GM23338 (cell line): ENCODE measurements around the gene NMBR. TPM values are rescaled to one million over a fixed set of nuclear protein-coding genes. Genes with fewer than 3 reads are reported as not detected.

Experiments used
- ATAC-seq: fragments of 200-7000 bp; cut with Tn5 transposase; 3 replicates; pipeline ENCODE4 v1.9.1; 2020
- DNase-seq: peaks from one replicate; pipeline ENCODE4 v3.0.0-alpha.2; 2015; ENCODE audit warnings: low spot score
- H2AFZ ChIP-seq: fragments of 200-600 bp; sonication (generic); 2 replicates; pipeline ENCODE4 v1.8.0; 2016; ENCODE audit warnings: antibody characterized with exemption, mild to moderate bottlenecking, moderate library complexity
- H3F3A ChIP-seq: fragments of 200-600 bp; sonication (generic); replicated peaks from 2 replicates; pipeline ENCODE4 v1.8.0; 2017; ENCODE audit warnings: antibody characterized with exemption, mixed run types, low read depth
- H3K27ac ChIP-seq: fragments of 200-600 bp; sonication (generic); 2 replicates; pipeline ENCODE4 v1.6.1; 2016; ENCODE audit warnings: low read depth
- H3K27me3 ChIP-seq: fragments of 200-600 bp; sonication (generic); 2 replicates; pipeline ENCODE4 v1.8.0; 2016; ENCODE audit warnings: mild to moderate bottlenecking, mixed run types, moderate library complexity; ENCODE audit not compliant: insufficient read depth
- H3K36me3 ChIP-seq: fragments of 200-600 bp; sonication (generic); 2 replicates; pipeline ENCODE4 v1.8.0; 2016; ENCODE audit warnings: mild to moderate bottlenecking; ENCODE audit not compliant: insufficient read depth
- H3K4me1 ChIP-seq: fragments of 200-600 bp; sonication (generic); 2 replicates; pipeline ENCODE4 v1.8.0; 2016; ENCODE audit warnings: mild to moderate bottlenecking, moderate library complexity; ENCODE audit not compliant: insufficient read depth
- H3K4me2 ChIP-seq: fragments of 200-600 bp; sonication (generic); 2 replicates; pipeline ENCODE4 v1.7.1; 2017; ENCODE audit warnings: mixed run types
- H3K4me3 ChIP-seq: fragments of 200-600 bp; sonication (generic); 2 replicates; pipeline ENCODE4 v1.6.1; 2016; ENCODE audit warnings: mixed run types
- H3K79me2 ChIP-seq: fragments of 200-600 bp; sonication (generic); replicated peaks from 2 replicates; pipeline ENCODE4 v1.8.0; 2017; ENCODE audit warnings: mild to moderate bottlenecking; ENCODE audit not compliant: insufficient read depth
- H3K9me2 ChIP-seq: fragments of 200-600 bp; sonication (generic); 2 replicates; pipeline ENCODE4 v1.8.0; 2017; ENCODE audit not compliant: insufficient read depth
- H4K20me1 ChIP-seq: fragments of 200-600 bp; sonication (generic); replicated peaks from 2 replicates; pipeline ENCODE4 v1.8.0; 2017; ENCODE audit warnings: mild to moderate bottlenecking; ENCODE audit not compliant: insufficient read depth
- H3K27ac Mint-ChIP-seq: 2 replicates; pipeline ENCODE4 v1.8.0; 2020; ENCODE audit warnings: inconsistent platforms, mild to moderate bottlenecking, moderate library complexity, mixed read lengths
- H3K27me3 Mint-ChIP-seq: 3 replicates; pipeline ENCODE4 v1.8.0; 2022; ENCODE audit warnings: low read depth, mild to moderate bottlenecking, moderate library complexity, mixed read lengths, inconsistent platforms; ENCODE audit not compliant: insufficient read depth, poor library complexity
- H3K36me3 Mint-ChIP-seq: 3 replicates; pipeline ENCODE4 v1.8.0; 2021; ENCODE audit warnings: low read depth, mild to moderate bottlenecking, inconsistent platforms, moderate library complexity, mixed read lengths
- H3K4me1 Mint-ChIP-seq: 3 replicates; pipeline ENCODE4 v1.8.0; 2020; ENCODE audit warnings: mild to moderate bottlenecking, inconsistent platforms, mixed read lengths
- H3K4me3 Mint-ChIP-seq: 3 replicates; pipeline ENCODE4 v1.8.0; 2021; ENCODE audit warnings: moderate library complexity, mild to moderate bottlenecking, inconsistent platforms, mixed read lengths
- H3K9me3 Mint-ChIP-seq: 3 replicates; pipeline ENCODE4 v1.8.0; 2020; ENCODE audit warnings: moderate library complexity, mild to moderate bottlenecking, inconsistent platforms, mixed read lengths
- CREB1 ChIP-seq: fragments of 250-450 bp; sonication (Bioruptor Pico); IDR thresholded peaks from 2 replicates; pipeline ENCODE4 v1.5.0; 2020; ENCODE audit warnings: low read depth, mild to moderate bottlenecking, moderate library complexity
- CTCF ChIP-seq, 2 experiments: fragments of 200-600 bp in 1 of 2; sonication (generic) in 1 of 2; conservative IDR thresholded peaks; 2 replicates each; pipeline versions ENCODE4 v1.5.1 to v1.6.1; 2016 to 2017; ENCODE audit warnings: antibody characterized with exemption in 2 of 2, low read depth in 2 of 2, mild to moderate bottlenecking in 2 of 2, moderate library complexity in 1 of 2
- EZH2 ChIP-seq: fragments of 200-600 bp; sonication (generic); IDR thresholded peaks from one replicate; pipeline ENCODE4 v1.8.0; 2017; ENCODE audit warnings: antibody characterized with exemption, mild to moderate bottlenecking, low read depth; ENCODE audit not compliant: unreplicated experiment
- EZH2phosphoT487 ChIP-seq: fragments of 200-600 bp; sonication (generic); IDR thresholded peaks from one replicate; pipeline ENCODE4 v1.8.1; 2018; ENCODE audit warnings: antibody characterized with exemption; ENCODE audit not compliant: unreplicated experiment
- JUNB ChIP-seq: IDR thresholded peaks from one replicate; pipeline ENCODE4 v1.6.1; 2016; ENCODE audit warnings: antibody characterized with exemption; ENCODE audit not compliant: unreplicated experiment
- NANOG ChIP-seq: IDR thresholded peaks from 2 replicates; pipeline ENCODE4 v1.6.1; 2016; ENCODE audit warnings: antibody characterized with exemption, borderline replicate concordance
- POLR2AphosphoS5 ChIP-seq: IDR thresholded peaks from 2 replicates; pipeline ENCODE4 v1.6.1; 2016; ENCODE audit warnings: antibody characterized with exemption, low read depth
- REST ChIP-seq: IDR thresholded peaks from one replicate; pipeline ENCODE4 v1.6.1; 2018; ENCODE audit warnings: antibody characterized with exemption; ENCODE audit not compliant: unreplicated experiment
- STAT1 ChIP-seq: IDR thresholded peaks from one replicate; pipeline ENCODE4 v1.6.1; 2016; ENCODE audit warnings: antibody characterized with exemption; ENCODE audit not compliant: unreplicated experiment
- ZNF114 ChIP-seq: fragments of 250-450 bp; sonication (Bioruptor Pico); IDR thresholded peaks from 2 replicates; pipeline ENCODE4 v1.5.0; 2020; ENCODE audit warnings: mild to moderate bottlenecking, moderate library complexity
- ZNF331 ChIP-seq: fragments of 250-450 bp; sonication (Bioruptor Pico); IDR thresholded peaks from 2 replicates; pipeline ENCODE4 v1.5.0; 2020; ENCODE audit warnings: low read depth, mild to moderate bottlenecking, moderate library complexity
- polyA plus RNA-seq: library from polyadenylated mRNA; unstranded; fragments of >200 nt; fragmentation: Nextera tagmentation; extraction: Ambion mirVana; gene quantifications from 2 replicates; pipeline ENCODE4 v1.2.1, GENCODE V29; 2016
- total RNA-seq: library from RNA; depleted of rRNA; stranded (reverse); fragments of >200 nt; shearing (Covaris generic); gene quantifications from 2 replicates; pipeline ENCODE4 v1.2.3, GENCODE V29; 2014

Gene NMBR
- total and polyA plus RNA-seq, 2 experiments from 2014 or later, result not detected

DNA sequence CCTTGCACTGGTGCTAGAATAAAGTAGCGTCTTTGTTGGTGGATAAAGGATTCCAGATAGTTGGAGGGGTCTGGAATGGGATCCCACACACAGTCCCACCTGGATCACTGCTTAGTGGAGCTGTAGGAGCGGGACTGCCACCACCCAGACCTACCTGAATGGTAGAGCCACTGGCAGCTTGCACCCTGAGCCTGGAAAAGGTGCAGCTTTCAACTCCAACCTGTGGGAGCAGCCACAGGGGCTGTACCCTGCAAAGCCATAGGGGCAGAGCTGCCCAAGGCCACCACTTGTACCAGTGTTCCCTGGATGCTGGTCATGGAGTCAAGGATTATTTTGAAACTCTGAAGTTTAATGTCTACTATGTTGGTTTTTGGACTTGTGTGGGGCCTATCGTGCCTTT lies 27.1 kb upstream of the NMBR start (continued):
- TF ChIP-seq CREB1 (CRISPR knock-in tag) (no peak), STAT1 (no peak), REST (no peak), ZNF331 (CRISPR knock-in tag) (no peak)

- H3K27ac ChIP-seq, result no peak overlapping the region
- H3K4me1 ChIP-seq, result no peaks in the 10 kb centered on the region
- Mint-ChIP-seq H3K36me3 (peaks cover 33% of the 10 kb centered on the region; the same call in 2 of the 3 replicates), H3K9me3 (no peaks in the 10 kb centered on the region), H3K27me3 (no peaks in the 10 kb centered on the region), H3K27ac (no peak overlapping the region), H3K4me3 (no peak overlapping the region), H3K4me1 (no peaks in the 10 kb centered on the region)
- no peak overlapping the region for H3K4me3 ChIP-seq
- no peaks in the 10 kb centered on the region for H3K9me2 ChIP-seq
- peaks cover 20% of the 10 kb centered on the region; the same call in 1 of the 2 replicates for H3K36me3 ChIP-seq
- no peaks in the 10 kb centered on the region; the same call in 1 of the 2 replicates for H4K20me1 ChIP-seq
- H2AFZ ChIP-seq, result no peak overlapping the region
- no peaks in the 10 kb centered on the region for H3F3A ChIP-seq
- DNase-seq (no peak), ATAC-seq (no peak)
- no peaks in the 10 kb centered on the region for H3K27me3 ChIP-seq
- H3K79me2 ChIP-seq, result no peaks in the 10 kb centered on the region
- TF ChIP-seq ZNF114 (CRISPR knock-in tag), result no peak
- TF ChIP-seq NANOG, result no peak
- no peak for TF ChIP-seq ZNF331 (CRISPR knock-in tag)
- TF ChIP-seq CTCF (conservative IDR thresholded peaks at IDR 0.05; ENCODE audit: low read depth in 2 of 2), result no peak
- no peak for TF ChIP-seq EZH2
- no peak for TF ChIP-seq JUNB
- no peak for TF ChIP-seq CREB1 (CRISPR knock-in tag)
- TF ChIP-seq POLR2AphosphoS5, result no peak
- no peak for TF ChIP-seq EZH2phosphoT487
- no peak for TF ChIP-seq REST
- no peak overlapping the region for H3K4me2 ChIP-seq
These were observed 25.8 kb upstream of the NMBR start for GRCh38 chr6:142172758-142173157.
